Upper lobe of left lung (tissue), 4 donors: ENCODE data around the gene PTPRM.

ENCODE experiments used
- EP300 ChIP-seq, 4 donors: sonication (generic); formaldehyde crosslinking; IDR thresholded peaks; one replicate each; pipeline ENCODE4 v1.5.1; 2017; ENCODE audit warnings: antibody characterized with exemption in 4 of 4, control low read depth in 2 of 4
- POLR2A ChIP-seq, 4 donors: fragments of 450-650 bp; IDR thresholded peaks; one replicate each; pipeline ENCODE4 v1.5.1; 2016 to 2017; ENCODE audit warnings: antibody characterized with exemption in 4 of 4, mild to moderate bottlenecking in 2 of 4
- POLR2AphosphoS5 ChIP-seq, 2 donors: sonication (generic); formaldehyde crosslinking; IDR thresholded peaks; one replicate each; pipeline ENCODE4 v1.5.1; 2017; ENCODE audit warnings: antibody characterized with exemption in 2 of 2
- TF ChIP-seq, protein P1 (sequence below), 6 experiments: fragments of 450-650 bp in 4 of 6; fragments of 200-600 bp in 2 of 6; sonication (generic) in 2 of 6; IDR thresholded peaks; one replicate each; pipeline ENCODE4 v1.5.1; 2016 to 2019; ENCODE audit warnings: antibody characterized with exemption in 6 of 6

DNA sequence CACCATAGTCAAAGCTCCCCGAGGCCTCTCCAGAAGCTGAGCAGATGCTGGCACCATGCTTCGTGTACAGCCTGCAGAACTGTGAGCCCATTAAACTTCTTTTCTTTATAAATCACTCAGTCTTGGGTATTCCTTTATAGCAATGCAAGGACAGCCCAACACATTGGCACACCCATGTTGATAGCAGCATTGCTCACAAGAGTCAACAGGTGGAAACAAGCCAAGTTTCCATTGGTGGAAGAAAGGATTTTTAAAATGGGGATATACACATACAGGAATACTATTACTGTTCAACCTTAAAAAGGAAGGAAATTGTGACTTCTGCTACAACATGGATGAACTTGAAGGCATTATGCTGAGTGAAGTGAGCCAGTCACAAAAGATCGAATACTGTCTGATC is 855.3 kb downstream of the PTPRM start:
- TF ChIP-seq EP300 (IDR thresholded peaks at IDR 0.05) (no peak), POLR2A (IDR thresholded peaks at IDR 0.05) (no peak), POLR2AphosphoS5 (IDR thresholded peaks at IDR 0.05) (no peak)
- TF ChIP-seq, protein P1, sequence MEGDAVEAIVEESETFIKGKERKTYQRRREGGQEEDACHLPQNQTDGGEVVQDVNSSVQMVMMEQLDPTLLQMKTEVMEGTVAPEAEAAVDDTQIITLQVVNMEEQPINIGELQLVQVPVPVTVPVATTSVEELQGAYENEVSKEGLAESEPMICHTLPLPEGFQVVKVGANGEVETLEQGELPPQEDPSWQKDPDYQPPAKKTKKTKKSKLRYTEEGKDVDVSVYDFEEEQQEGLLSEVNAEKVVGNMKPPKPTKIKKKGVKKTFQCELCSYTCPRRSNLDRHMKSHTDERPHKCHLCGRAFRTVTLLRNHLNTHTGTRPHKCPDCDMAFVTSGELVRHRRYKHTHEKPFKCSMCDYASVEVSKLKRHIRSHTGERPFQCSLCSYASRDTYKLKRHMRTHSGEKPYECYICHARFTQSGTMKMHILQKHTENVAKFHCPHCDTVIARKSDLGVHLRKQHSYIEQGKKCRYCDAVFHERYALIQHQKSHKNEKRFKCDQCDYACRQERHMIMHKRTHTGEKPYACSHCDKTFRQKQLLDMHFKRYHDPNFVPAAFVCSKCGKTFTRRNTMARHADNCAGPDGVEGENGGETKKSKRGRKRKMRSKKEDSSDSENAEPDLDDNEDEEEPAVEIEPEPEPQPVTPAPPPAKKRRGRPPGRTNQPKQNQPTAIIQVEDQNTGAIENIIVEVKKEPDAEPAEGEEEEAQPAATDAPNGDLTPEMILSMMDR (IDR thresholded peaks at IDR 0.05): no peak
